ENCODE measurements around the gene RFC4. TPM values are rescaled to one million over a fixed set of nuclear protein-coding genes. Genes with fewer than 3 reads are reported as not detected.

RFC4 gene
- total and polyA plus RNA-seq, 2 of the 8 experiments (the other 6 are each of a cell fraction or from before 2014, with no cell fraction given): 21.8 to 86.9 TPM

DNA sequence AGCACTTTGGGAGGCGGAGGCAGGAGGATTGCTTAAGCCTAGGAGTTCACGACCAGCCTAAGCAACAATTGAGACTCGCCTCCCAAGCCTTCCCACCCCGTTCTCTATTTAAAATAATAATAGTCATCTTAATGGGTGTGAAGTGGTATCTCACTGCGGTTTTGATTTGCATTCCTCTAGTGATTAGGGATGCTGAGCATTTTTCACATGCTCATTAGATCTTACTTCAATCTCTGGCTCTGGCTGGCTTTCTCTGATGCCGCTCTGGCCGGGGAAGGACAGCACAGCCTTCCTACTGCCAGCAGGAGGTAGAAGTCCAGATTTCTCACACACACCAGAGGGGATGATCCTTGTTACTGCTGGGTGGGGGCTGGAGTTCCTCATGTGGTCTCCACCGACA, 30.3 kb downstream of the RFC4 start:
- WGBS, 2 experiments (ENCODE audit: extremely low coverage in 1 of 2, insufficient coverage in 1 of 2, insufficient read length in 1 of 2, insufficient replicate concordance in 2 of 2, low coverage in 1 of 2, low lambda C conversion rate in 2 of 2, missing lambda C conversion rate in 1 of 2): 18% methylated on average over 8 of the region's 8 CpGs; no CpG with 5 or more reads in 1 of the 2 experiments
- no peaks in the 10 kb centered on the region for H4K20me1 ChIP-seq (replicated peaks in 1 of 2; ENCODE audit: control insufficient read depth in 1 of 2, insufficient read depth in 2 of 2, low read length in 2 of 2)
- H2BK5ac ChIP-seq (ENCODE audit: low read depth, low read length): peak overlapping the region; percentile 18; the same call in 1 of the 2 replicates
- peaks cover 0 to 19% (median 5%) of the 10 kb centered on the region in 4 experiments; a peak in 6 of 7 replicates for H3K4me1 ChIP-seq (replicated peaks in 1 of 4; ENCODE audit: control insufficient read depth in 3 of 4, insufficient read depth in 4 of 4, low read length in 3 of 4)
- H3K18ac ChIP-seq (ENCODE audit: extremely low read depth, low read length): peak overlapping the region; percentile 7; the same call in 1 of the 2 replicates
- no peak overlapping the region for H2AFZ ChIP-seq (ENCODE audit: low read length)
- no peak overlapping the region; a peak in 1 of 8 replicates for H3K4me3 ChIP-seq (ENCODE audit: extremely low read depth in 1 of 4, insufficient read depth in 2 of 4, low read depth in 3 of 4, low read length in 4 of 4)
- H2BK120ac ChIP-seq (replicated peaks; ENCODE audit: low read depth, low read length): no peak overlapping the region
- H2BK20ac ChIP-seq (ENCODE audit: low read length): no peak overlapping the region
- H3K4ac ChIP-seq (replicated peaks; ENCODE audit: insufficient read length, low read depth, low read length): no peak overlapping the region
- H3K27ac ChIP-seq (ENCODE audit: low read depth, low read length): no peak overlapping the region
- peak overlapping the region; percentile 27; the same call in 1 of the 2 replicates for H2BK12ac ChIP-seq (ENCODE audit: low read depth, low read length)
- H4K5ac ChIP-seq (ENCODE audit: insufficient read length, low read depth, low read length): no peak overlapping the region
- no peak overlapping the region for H3K9ac ChIP-seq (replicated peaks in 1 of 4; ENCODE audit: extremely low read depth in 1 of 4, low read depth in 3 of 4, low read length in 3 of 4)
- no peak overlapping the region for H4K91ac ChIP-seq (replicated peaks; ENCODE audit: insufficient read length, low read length)
- CTCF ChIA-PET (ENCODE audit: partially characterized antibody): no interaction called here
- no peaks in the 10 kb centered on the region for H3K9me3 ChIP-seq (ENCODE audit: insufficient read depth in 2 of 2, low read depth in 1 of 2, low read length in 1 of 2)
- no peak overlapping the region for H3K56ac ChIP-seq (replicated peaks; ENCODE audit: insufficient read length, low read depth, low read length)
- H2BK15ac ChIP-seq (ENCODE audit: low read length): no peak overlapping the region
- POLR2A ChIA-PET (ENCODE audit: partially characterized antibody): interaction anchor here (1.2 kb wide), 2 partner anchors 9 to 13 kb away, joined by 6 to 12 read pairs; no protein-coding TSS in a partner anchor
- no peaks in the 10 kb centered on the region for H3K36me3 ChIP-seq (ENCODE audit: control insufficient read depth in 2 of 4, insufficient read depth in 4 of 4, low read length in 3 of 4)
- H3K27me3 ChIP-seq (replicated peaks in 1 of 4; ENCODE audit: control insufficient read depth in 3 of 4, extremely low read depth in 1 of 4, insufficient read depth in 3 of 4, low read length in 3 of 4): peaks cover 0 to 3% (median 0%) of the 10 kb centered on the region in 4 experiments; a peak in 2 of 7 replicates
- H3K14ac ChIP-seq (ENCODE audit: insufficient read length): no peak overlapping the region
- peak overlapping the region; percentile 3 to 9; a peak in 2 of 4 replicates for H3K4me2 ChIP-seq (ENCODE audit: insufficient read depth in 1 of 2, low read depth in 2 of 2, low read length in 2 of 2)
- H3K23me2 ChIP-seq (ENCODE audit: low read depth, low read length): no peaks in the 10 kb centered on the region
- peak in 1 of 2 experiments; percentile 59 for DNase-seq (ENCODE audit: low read depth in 1 of 2, low spot score in 2 of 2)
- H4K8ac ChIP-seq (ENCODE audit: extremely low read depth, insufficient read depth, low read length): no peak overlapping the region
- FAIRE-seq: no peak
- H3K23ac ChIP-seq (ENCODE audit: insufficient read length): no peak overlapping the region
- H3K79me1 ChIP-seq (ENCODE audit: low read depth, low read length): no peaks in the 10 kb centered on the region
- H2AK5ac ChIP-seq (ENCODE audit: low read depth, low read length): no peak overlapping the region
- no peaks in the 10 kb centered on the region for H3K79me2 ChIP-seq (ENCODE audit: control insufficient read depth in 1 of 2, insufficient read depth in 2 of 2, low read length in 2 of 2)
- 0 out of 2 replicates have a peak, but pooled peaks have one; percentile 19 for TF ChIP-seq SP1 (IDR thresholded peaks at IDR 0.05; ENCODE audit: low read depth, low read length)
- TF ChIP-seq CEBPB (IDR thresholded peaks at IDR 0.05; ENCODE audit: low read depth, low read length): peak; percentile 56; the same call in 1 of the 2 replicates
- no peak for TF ChIP-seq USF2 (IDR thresholded peaks at IDR 0.05; ENCODE audit: low read length)
- TF ChIP-seq, protein P1, sequence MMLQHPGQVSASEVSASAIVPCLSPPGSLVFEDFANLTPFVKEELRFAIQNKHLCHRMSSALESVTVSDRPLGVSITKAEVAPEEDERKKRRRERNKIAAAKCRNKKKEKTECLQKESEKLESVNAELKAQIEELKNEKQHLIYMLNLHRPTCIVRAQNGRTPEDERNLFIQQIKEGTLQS (IDR thresholded peaks at IDR 0.05; ENCODE audit: insufficient read depth, low read depth, low read length): no peak
- peak; percentile 77 for TF ChIP-seq NANOG (IDR thresholded peaks at IDR 0.05; ENCODE audit: insufficient read depth, low read depth, low read length, poor library complexity, severe bottlenecking)
- TF ChIP-seq HDAC2 (IDR thresholded peaks at IDR 0.05; ENCODE audit: borderline replicate concordance in 1 of 2, low read depth in 2 of 2, low read length in 2 of 2): 0 out of 4 replicates have a peak, but pooled peaks of 1 of the 2 experiments have one; percentile 40
- peak in 1 of 2 experiments; percentile 11; a peak in 1 of 4 replicates for TF ChIP-seq RAD21 (IDR thresholded peaks at IDR 0.05 in 1 of 2, conservative IDR thresholded peaks at IDR 0.05 in 1 of 2; ENCODE audit: low read depth in 2 of 2, low read length in 2 of 2)

Data from H1 (cell line).